ENCODE results near the gene PPFIBP2. TPM values are rescaled to one million over a fixed set of nuclear protein-coding genes. Genes with fewer than 3 reads are reported as not detected.

The PPFIBP2 gene
- total and polyA plus RNA-seq, 10 of the 15 experiments (the other 5 are each of a cell fraction or from before 2014, with no cell fraction given) = 17.3 to 56.3 (median 39.2) TPM

- CTCF ChIA-PET = interaction anchor here (1.2 to 1.6 kb wide), 6 partner anchors 11 to 130 kb away, joined by 3 to 7 read pairs (median 4); no protein-coding TSS in a partner anchor
- no TSS peak for BruUV-seq (replicated peaks)
- Histone ChIP-seq H3K9ac (ENCODE audit: control insufficient read depth, insufficient read depth, low read length) (no peak overlapping the region), H3K9me3 (replicated peaks; ENCODE audit: control insufficient read depth, insufficient read depth, low read length) (no peaks in the 10 kb centered on the region), H3K79me2 (ENCODE audit: control insufficient read depth, insufficient read depth, low read length) (no peaks in the 10 kb centered on the region), H3K36me3 (ENCODE audit: control insufficient read depth in 2 of 2, insufficient read depth in 2 of 2, low read length in 1 of 2) (peaks cover 7 to 15% of the 10 kb centered on the region in 2 experiments), H3K4me3 (no peak overlapping the region), H4K20me1 (ENCODE audit: control insufficient read depth, insufficient read depth) (no peaks in the 10 kb centered on the region), H3K27ac (ENCODE audit: control insufficient read depth, insufficient read depth) (no peak overlapping the region), H3K4me1 (ENCODE audit: control insufficient read depth, insufficient read depth, low read length) (peaks cover 3% of the 10 kb centered on the region; the same call in 1 of the 2 replicates), H3K27me3 (replicated peaks in 1 of 2; ENCODE audit: control insufficient read depth in 2 of 2, insufficient read depth in 2 of 2, low read length in 1 of 2) (no peaks in the 10 kb centered on the region), H2AFZ (ENCODE audit: control insufficient read depth, low read depth, low read length) (no peak overlapping the region), H3K4me2 (ENCODE audit: control insufficient read depth, insufficient read depth) (no peak overlapping the region)
- in situ Hi-C loops (cut with MboI) = no loop called here
- POLR2A ChIA-PET = no interaction called here
- ATAC-seq = no peak
- SMC1A ChIA-PET (ENCODE audit: uncharacterized antibody, unreplicated experiment) = interaction anchor here (0.6 to 1.7 kb wide), 8 partner anchors 11 to 413 kb away, joined by 3 to 5 read pairs (median 4); no protein-coding TSS in a partner anchor
- RAD21 ChIA-PET (ENCODE audit: unreplicated experiment) = interaction anchor here (0.8 to 1.3 kb wide), 3 partner anchors 10 to 201 kb away, joined by 3 to 5 read pairs (median 3); no protein-coding TSS in a partner anchor
- intact Hi-C loops (cut with micrococcal nuclease; ENCODE audit: unreplicated experiment) = no loop called here
- 65% methylated on average over 4 of the region's 4 CpGs for WGBS (ENCODE audit: insufficient coverage, insufficient replicate concordance, low lambda C conversion rate, missing lambda C conversion rate)
- FAIRE-seq = no peak
- DNase-seq (ENCODE audit: low read depth, low spot score) = no peak
- TF ChIP-seq ZNF384 (IDR thresholded peaks at IDR 0.05; ENCODE audit: borderline replicate concordance, low read depth, low read length) = no peak
- TF ChIP-seq SMAD1 (IDR thresholded peaks at IDR 0.05; ENCODE audit: low read depth, partially characterized antibody) = no peak
- TF ChIP-seq IKZF2 (IDR thresholded peaks at IDR 0.05) = no peak
- no peak for TF ChIP-seq YY1 (IDR thresholded peaks at IDR 0.05; ENCODE audit: low read depth, low read length)
- TF ChIP-seq RAD21 (IDR thresholded peaks at IDR 0.05; ENCODE audit: insufficient read depth, low read depth, low read length) = no peak
- no peak for TF ChIP-seq CBFB (IDR thresholded peaks at IDR 0.05; ENCODE audit: low read depth)
- TF ChIP-seq, protein P1, sequence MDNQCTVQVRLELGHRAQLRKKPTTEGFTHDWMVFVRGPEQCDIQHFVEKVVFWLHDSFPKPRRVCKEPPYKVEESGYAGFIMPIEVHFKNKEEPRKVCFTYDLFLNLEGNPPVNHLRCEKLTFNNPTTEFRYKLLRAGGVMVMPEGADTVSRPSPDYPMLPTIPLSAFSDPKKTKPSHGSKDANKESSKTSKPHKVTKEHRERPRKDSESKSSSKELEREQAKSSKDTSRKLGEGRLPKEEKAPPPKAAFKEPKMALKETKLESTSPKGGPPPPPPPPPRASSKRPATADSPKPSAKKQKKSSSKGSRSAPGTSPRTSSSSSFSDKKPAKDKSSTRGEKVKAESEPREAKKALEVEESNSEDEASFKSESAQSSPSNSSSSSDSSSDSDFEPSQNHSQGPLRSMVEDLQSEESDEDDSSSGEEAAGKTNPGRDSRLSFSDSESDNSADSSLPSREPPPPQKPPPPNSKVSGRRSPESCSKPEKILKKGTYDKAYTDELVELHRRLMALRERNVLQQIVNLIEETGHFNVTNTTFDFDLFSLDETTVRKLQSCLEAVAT (IDR thresholded peaks at IDR 0.05) = no peak
- TF ChIP-seq POLR2AphosphoS2 (IDR thresholded peaks at IDR 0.05; ENCODE audit: low read depth, low read length) = no peak
- TF ChIP-seq, protein P2, sequence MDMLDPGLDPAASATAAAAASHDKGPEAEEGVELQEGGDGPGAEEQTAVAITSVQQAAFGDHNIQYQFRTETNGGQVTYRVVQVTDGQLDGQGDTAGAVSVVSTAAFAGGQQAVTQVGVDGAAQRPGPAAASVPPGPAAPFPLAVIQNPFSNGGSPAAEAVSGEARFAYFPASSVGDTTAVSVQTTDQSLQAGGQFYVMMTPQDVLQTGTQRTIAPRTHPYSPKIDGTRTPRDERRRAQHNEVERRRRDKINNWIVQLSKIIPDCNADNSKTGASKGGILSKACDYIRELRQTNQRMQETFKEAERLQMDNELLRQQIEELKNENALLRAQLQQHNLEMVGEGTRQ (IDR thresholded peaks at IDR 0.05; ENCODE audit: borderline replicate concordance, low read depth, low read length) = no peak
- TF ChIP-seq CEBPB (IDR thresholded peaks at IDR 0.05; ENCODE audit: borderline replicate concordance in 1 of 2, low read depth in 2 of 2, low read length in 2 of 2) = no peak
- TF ChIP-seq MTA3 (IDR thresholded peaks at IDR 0.05; ENCODE audit: borderline replicate concordance, low read length) = no peak
Observed at GRCh38 chr11:7642747-7643146, 128.9 kb downstream of the PPFIBP2 start.

Data from GM12878 (cell line).